GM18870 (cell line): ENCODE data around the gene CYB561D1.
"Not testable (repeated sequence)": the region's sequence is repeated elsewhere in the genome, so short reads cannot be mapped to it uniquely, and the experiment has no call there.

Experiments
- ATAC-seq: cut with Tn5 transposase; IDR thresholded peaks from one replicate; pipeline ENCODE4 v1.9.1; 2021; ENCODE audit warnings: moderate library complexity; ENCODE audit not compliant: unreplicated experiment

CYB561D1 gene, protein sequence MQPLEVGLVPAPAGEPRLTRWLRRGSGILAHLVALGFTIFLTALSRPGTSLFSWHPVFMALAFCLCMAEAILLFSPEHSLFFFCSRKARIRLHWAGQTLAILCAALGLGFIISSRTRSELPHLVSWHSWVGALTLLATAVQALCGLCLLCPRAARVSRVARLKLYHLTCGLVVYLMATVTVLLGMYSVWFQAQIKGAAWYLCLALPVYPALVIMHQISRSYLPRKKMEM

DNA sequence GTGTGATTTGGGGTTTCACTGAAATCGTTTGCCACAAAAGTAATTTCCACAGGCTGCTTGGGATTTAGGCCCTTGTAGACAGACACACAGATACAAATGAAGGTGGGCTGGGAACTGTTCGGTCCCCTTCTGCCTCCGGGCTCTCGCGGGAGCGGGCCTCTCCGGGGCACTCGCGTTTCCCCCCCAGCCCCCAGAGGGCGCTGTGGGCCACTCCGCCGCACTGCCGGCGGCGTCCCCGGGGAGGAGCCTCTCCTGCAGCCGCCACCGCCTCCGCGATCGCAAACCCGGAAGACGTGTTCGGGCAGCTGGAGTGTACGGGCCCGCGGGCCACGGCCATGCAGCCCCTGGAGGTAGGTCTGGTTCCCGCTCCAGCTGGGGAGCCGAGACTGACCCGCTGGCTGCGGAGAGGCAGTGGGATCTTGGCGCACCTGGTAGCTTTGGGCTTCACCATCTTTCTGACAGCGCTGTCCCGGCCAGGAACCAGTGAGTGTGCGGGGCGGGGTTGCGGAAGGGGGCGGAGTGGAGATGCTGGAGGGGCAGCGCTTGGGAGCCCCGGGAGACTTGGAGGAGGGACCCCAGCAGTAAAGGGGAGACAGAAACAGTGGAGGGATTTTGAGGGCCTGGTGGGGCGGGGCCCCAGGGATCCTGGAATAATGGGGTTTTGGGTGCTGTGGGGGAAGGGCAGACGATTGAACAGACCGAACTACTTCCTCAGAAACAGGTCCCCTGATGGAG, at the start of gene CYB561D1:
Gene CYB561D1, plus strand, starts transcription at position 290 of the 735 bp plus-strand sequence. Its CDS starts 46 bp downstream, at position 336.
- peak; percentile 72 for ATAC-seq

DNA sequence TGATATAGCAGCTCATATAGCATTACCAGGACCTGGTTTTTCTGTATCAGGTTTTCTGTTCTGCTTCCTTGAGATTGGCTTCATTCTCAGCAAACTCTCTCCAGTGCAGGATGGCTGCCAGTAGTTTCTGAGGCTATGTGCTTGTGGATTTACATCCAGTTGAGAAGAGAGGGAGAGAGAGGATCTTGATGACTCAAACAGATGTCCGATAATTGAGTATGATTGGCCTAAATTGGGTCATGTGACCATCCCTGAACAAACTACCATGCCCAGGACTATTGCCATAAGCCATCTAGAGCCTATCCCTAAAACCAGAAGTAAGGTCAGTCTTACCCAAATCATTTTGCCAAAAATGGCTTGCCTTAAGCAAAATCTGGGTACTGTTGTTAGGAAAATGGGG, 49.5 kb upstream of the CYB561D1 start:
- no peak for ATAC-seq

DNA sequence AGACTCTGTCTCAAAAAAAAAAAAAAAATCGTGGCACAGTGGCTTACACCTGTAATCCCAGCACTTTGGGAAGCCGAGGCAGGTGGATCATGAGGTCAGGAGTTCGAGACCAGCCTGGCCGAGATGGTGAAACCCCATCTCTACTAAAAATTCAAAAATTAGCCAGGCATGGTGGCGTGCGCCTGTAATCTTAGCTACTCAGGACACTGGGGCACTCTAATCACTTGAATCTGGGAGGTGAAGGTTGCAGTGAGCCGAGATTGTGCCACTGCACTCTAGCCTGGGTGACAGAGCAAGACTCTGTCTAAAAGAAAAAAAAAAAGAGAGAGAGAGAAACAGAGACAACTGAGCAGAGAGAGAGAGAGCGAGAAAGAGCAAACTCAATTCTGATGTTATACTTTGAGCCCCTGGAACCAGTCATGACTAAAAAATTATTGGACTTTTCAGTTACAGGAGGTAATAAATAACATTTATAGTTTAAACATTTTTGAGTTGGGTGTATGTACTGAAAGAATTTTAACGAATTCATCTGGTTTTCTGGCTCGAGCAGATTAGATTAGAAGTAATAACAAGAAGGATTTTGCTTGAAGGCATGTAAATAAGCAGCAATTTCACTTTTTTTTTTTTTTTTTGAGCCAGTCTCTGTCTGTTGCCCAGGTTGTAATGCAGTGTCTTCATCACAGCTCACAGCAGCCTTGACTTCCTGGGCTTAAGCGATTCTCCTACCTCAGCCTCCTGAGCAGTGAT, 47.8 kb upstream of the CYB561D1 start:
- ATAC-seq, result not testable (repeated sequence)

DNA sequence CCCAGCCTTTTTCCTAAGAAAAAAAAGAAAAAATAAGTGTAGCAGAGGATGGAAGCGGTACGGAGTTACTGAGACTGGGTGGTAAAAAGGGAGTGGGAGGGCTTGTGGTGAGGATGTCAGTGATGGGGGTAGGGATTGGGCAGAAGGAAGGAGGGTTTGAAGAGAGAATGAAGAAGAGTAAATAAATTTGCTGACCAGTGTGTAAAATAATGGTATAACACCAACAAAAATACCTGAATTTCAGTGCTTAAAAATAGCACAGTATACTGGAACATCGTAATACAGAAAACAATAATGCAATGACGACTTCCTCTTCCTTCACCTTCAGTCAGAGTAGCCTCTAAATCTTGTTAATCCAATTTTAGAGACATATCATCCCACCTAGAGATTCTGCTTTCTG, 46.4 kb upstream of the CYB561D1 start:
- ATAC-seq, result no peak

DNA sequence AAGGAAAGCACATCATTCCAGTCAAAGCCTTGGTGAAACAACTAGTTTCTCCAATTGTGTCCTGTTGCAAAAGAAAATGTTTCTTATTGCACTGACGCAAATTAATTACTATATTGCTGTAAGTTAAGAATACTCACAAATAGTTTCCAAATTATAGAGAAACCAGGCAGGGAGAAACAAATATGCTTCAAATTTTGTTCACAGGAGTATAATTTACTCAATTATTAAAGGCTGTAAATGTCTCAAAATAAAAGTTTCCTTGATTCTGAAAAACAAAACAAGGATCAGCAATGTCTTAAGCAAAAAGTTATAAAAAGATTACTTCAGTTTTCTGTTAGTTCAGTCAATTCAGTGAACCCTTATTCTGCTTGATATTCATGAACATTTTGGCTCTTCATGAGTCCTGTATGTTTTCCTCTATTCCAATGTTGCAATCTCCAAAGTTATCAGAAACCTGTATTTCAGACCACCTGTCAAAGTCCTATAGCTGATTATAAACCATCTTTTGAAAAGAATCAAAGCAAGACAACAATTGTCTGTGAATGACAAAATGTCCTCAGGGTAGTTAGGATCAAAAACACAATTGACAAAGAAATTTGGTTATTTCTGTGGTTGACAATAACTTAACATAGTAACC, 39.3 kb upstream of the CYB561D1 start:
- no peak for ATAC-seq

DNA sequence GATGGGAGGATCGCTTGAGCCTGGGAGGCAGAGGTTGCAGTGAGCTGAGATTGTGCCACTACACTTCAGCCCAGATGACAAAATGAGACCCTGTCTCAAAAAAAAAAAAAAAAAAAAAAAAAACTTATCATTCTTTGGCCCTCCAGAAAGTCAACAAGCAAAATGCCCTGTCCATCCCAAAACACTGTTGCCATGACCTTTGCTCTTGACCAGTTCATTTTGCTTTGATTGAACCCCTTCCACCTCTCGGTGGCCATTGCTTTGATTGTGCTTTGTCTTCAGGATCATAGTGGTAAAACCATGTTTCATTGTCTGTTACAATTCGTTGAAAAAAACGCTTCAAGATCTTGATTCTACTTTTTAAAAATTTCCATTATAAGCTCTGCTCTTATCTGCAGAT, 36.1 kb upstream of the CYB561D1 start:
- no peak for ATAC-seq

DNA sequence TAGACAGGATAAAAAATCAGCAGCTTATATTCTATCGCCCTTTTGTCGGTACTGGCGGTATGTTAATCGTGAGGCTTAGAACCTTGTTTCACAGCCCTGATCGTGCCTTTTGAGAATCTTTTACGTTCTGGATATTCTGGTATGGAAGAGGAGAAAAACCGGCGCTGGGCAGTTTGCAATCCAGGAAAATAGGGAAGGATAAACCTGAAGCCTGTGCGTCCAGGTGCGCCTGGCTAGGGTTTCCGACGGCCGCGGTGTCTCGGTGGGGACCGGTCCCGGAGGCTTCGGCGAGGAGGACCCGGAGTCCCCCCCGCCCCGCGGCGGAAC, 27.8 kb upstream of the CYB561D1 start:
- ATAC-seq, result no peak

DNA sequence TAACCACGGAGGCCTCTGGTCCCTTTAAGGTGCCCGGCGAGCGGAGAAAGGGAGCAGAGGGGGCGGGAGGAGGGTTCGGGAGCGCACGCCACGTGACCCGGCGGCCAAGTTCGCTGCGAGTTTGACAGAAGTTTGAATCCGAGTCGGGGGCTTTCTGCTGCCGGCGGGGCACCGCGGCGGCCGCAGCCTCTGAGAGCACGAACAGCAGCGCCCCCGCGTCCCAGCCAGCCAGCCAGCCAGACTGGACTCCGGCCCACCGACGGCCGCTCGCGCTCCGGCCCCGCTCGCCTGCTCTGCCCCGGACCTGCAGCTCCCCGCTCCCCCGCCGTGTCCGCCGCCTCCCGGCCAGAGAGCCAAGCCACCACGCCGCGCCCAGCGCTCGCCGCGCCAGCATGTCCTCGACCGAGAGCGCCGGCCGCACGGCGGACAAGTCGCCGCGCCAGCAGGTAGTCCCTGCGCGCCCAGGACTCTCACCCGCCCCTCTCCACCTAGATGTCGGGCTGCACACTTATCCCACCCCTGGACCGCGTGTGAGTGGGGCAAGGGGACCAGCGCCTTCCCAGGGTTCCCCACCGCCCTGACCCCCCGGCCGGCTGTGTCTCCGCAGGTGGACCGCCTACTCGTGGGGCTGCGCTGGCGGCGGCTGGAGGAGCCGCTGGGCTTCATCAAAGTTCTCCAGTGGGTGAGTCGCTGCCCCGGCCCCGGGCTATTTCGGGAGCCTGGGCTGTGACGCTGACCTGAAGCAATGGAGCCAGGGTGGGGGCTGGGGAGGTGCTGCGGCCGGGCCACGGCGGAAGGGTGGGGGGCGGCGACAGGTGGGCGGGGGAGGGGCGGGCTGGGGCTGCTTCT, 27.2 kb upstream of the CYB561D1 start, which contains the start of gene SYPL2:
Gene SYPL2, plus strand, starts transcription at position 95 of the 849 bp plus-strand sequence. Its CDS starts 298 bp downstream, at position 393.
- no peak for ATAC-seq

DNA sequence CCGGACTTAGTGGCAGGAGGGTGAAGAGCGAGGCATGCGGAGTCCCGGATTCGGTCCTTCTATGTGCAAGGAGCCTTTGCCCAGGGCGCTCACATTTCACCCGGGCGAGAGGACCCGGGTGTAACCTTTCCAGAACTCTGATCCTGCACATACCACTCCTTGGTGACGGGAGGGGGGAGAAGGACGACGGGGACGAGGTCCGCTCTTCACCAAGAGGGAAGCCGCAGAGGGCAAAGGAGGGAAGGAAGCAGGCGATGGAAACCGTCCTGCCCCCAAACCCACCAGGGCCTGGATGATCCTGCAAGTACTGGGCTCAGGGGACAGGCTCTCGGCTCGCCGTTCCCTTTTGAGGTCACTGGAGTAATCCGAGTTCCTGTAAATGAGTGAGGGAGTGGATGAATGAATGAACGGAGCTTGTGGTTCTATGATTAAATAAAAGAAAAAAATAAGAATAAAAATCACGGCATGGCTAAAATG, 26.6 kb upstream of the CYB561D1 start:
- no peak for ATAC-seq

DNA sequence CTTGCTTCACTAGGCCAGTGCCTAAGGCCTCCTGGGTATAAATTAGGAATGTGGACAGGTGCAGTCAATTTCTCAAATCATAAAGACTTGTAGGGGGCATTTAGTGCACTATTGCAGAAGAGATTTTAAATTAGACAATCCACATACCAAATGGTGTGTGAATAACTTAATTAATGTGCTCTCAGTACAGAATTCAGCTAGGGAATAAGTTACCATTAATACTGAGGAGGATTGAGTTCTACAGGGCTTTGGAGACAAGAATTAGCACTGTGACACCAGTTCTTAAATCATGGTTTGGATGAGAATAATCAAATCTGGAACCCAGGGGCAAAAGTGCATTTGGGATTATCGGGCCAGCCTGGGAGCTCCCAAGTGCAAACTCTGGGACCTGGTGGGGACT, 25.8 kb upstream of the CYB561D1 start:
- no peak for ATAC-seq

DNA sequence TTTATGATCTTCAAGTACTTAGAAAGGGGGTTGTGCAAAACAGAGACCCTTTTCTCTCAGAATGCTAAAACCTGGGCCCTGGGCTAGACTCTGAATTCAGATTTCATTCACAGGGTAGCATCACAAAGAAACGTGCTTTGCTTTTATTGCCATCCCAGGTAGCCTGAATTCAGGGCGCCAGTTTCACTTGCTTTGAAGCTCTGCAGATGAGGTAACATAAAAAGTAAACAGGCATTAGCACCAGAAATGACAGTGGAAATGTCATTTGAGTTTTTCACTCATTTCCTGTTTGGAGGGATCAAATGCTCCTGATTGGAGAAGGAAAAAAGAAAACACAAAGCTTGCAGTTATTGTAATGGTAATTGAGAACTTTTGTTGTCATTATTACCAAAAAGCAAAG, 25.0 kb upstream of the CYB561D1 start:
- ATAC-seq, result no peak

DNA sequence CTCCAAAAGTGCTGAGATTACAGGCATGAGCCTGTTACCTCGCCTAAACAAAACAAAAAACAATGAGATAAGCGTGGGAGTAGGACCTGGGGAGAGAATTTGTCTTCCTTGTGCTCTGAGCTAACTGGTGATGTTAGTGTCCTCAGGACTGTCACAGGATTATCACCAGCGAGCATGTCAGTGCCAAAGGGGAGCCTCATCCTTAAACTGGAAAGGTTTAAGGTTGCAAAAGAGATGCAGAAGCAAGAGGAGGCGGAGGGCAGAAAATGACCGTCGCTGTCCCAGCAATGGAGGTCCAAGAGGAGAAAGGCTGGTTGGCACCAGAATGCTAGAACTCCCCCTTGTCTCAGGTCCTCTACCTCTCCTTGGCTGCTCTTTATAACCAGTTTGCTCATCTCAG, 23.6 kb upstream of the CYB561D1 start:
- no peak for ATAC-seq

DNA sequence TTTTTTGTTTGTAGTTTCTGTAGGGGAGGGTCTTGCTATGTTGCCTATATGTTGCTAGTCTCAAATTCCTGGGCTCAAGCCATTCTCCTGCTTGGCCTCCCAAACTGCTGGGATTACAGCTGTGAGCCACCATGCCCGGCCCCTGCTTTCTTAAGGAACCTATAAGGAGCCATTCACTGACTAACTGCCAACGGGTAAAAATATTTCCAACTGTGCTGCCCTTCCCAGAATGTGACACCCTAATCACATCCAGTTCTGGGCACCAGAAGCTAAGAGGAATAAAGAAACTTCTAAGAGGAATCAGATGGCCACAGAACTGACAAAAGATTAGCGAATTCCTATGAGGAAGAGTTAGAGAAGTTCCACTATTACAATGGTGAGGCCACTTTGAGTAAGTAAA, 21.1 kb upstream of the CYB561D1 start:
- no peak for ATAC-seq

DNA sequence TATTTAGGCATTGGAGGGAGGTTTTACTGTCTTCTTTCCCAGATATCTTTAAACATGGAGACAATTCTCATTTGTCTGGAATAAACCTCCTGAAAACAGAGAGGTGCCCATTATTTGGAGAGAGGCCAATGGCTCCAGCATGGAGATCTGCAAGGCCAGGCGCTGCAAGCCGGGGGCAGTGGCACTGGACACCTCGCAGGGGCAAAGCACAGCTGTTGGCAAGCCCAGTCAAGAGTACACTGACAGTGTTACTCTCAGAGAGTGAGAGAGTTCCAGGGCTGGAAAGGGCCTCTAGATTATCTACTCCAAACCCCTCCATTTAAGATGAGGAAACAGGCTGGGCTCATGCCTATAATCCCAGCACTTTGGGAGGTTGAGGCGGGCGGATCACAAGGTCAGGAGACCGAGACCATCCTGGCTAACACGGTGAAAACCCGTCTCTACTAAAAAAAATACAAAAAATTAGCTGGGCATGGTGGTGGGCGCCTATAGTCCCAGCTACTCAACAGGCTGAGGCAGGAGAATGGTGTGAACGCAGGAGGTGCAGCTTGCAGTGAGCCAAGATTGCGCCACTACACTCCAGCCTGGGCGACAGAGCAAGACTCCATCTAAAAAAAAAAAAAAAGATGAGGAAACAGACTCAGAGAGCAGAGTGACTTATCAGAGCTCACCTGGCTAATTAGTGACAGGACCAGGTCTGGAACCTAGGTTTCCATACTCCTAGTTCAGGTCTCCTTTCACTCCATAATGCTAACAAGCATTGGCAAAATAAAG, 20.4 kb upstream of the CYB561D1 start:
- ATAC-seq, result not testable (repeated sequence)

DNA sequence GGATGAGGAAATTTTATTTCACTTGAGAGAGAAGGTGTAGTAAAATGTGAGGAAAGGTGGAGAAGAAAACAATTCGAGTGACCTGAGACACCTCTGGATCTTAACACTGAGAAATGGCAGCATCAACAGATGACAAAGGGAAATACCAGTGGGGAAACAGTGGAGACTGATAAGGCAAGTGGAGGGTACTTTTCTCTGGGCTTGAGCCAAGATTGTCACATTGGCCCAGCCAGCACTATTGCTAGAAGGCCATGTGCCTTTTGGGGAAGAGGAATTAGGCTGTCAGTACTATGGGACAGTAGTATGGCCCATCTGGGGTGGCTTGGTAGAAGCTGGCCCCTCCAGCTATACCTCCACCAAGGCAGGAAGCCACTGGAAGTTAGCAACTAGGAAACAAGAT, 19.2 kb upstream of the CYB561D1 start:
- ATAC-seq, result no peak

DNA sequence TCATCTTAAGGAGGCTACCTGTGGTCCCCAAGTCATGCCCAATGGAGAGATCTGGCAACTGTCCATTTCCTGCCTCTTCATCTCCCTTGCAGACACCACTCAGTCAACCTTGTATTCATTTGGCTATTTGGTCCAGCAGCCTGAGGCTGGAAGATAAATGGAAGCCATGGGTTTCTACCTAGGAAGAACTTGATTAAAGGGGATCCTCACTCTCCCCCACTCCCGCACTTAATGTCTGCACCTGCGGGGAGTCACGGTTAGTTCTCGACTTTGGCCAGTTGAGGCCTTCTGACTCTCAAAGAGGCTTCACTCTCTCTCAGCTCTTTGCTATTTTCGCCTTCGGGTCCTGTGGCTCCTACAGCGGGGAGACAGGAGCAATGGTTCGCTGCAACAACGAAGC, 18.6 kb upstream of the CYB561D1 start:
- ATAC-seq, result no peak

DNA sequence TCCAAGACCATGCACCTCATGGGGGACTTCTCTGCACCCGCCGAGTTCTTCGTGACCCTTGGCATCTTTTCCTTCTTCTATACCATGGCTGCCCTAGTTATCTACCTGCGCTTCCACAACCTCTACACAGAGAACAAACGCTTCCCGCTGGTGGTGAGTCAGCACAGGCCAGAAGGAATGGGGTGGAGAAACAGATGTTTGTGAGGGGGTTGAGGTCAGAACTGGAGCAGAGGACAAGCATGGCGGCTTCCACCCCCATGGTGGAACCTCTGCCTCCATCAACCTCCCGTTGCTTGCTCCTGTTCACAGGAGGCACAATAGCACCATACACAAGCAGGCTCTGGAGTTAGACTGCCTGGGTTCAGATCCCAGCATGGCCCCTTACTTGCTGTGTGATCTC, 17.1 kb upstream of the CYB561D1 start:
- ATAC-seq, result no peak

DNA sequence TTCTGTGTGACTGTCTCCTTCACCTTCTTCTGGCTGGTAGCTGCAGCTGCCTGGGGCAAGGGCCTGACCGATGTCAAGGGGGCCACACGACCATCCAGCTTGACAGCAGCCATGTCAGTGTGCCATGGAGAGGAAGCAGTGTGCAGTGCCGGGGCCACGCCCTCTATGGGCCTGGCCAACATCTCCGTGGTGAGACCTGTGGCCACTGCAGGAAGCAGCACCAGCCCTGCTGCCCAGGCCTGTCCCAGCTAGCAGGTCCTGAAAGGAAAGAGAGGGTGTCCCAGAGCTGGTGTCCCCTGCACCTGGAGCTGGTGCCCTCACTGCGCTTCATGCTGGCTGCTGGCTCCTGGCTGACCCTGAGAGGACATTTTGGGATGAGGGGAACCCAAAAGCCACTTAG, 16.1 kb upstream of the CYB561D1 start:
- no peak for ATAC-seq

DNA sequence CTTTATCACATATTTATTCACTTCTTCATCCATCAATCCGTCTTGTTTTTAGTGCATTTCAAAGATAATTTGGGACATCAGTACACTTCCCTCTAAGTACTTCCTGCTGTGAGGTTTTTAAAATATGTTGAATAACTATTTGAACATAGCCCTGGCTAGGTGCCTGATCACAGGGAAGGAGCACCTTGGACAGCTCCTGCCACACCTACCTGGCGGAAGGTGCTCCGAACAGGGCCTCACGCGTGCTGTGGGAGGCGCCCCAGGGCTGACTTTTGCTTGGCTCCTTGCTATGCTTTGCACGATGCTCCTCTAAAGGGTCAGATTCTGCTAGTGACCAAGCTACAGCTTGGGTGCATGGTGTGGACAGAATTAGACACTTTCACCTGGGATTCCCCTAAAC, 15.1 kb upstream of the CYB561D1 start:
- ATAC-seq, result no peak

DNA sequence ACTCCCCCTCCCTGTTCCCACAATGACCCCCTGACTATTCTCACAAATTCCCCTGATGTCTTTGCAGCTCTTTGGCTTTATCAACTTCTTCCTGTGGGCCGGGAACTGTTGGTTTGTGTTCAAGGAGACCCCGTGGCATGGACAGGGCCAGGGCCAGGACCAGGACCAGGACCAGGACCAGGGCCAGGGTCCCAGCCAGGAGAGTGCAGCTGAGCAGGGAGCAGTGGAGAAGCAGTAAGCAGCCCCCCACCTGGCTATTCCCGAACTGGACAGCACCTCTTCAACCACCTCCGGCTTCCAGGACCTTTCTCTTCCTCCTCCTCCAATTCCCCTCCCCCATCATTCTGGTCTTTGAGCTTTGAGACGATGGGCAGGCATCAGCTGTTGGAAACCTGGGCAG, 14.6 kb upstream of the CYB561D1 start:
- ATAC-seq, result no peak
